BLaER1 (cell line): ENCODE measurements around the gene MFSD6L.

Experiments
- H3K27ac ChIP-seq: shearing (Covaris generic); formaldehyde crosslinking; 2 replicates; pipeline ENCODE4 v1.8.1; 2022
- H3K27me3 ChIP-seq: shearing (Covaris generic); formaldehyde crosslinking; 2 replicates; pipeline ENCODE4 v1.8.1; 2022
- H3K36me3 ChIP-seq: shearing (Covaris generic); formaldehyde crosslinking; 2 replicates; pipeline ENCODE4 v1.8.1; 2022
- H3K4me1 ChIP-seq: shearing (Covaris generic); formaldehyde crosslinking; 2 replicates; pipeline ENCODE4 v1.8.1; 2022
- H3K4me2 ChIP-seq: shearing (Covaris generic); formaldehyde crosslinking; 2 replicates; pipeline ENCODE4 v1.8.1; 2022
- H3K4me3 ChIP-seq: shearing (Covaris generic); formaldehyde crosslinking; 2 replicates; pipeline ENCODE4 v1.8.1; 2022
- H3K9ac ChIP-seq: shearing (Covaris generic); formaldehyde crosslinking; 2 replicates; pipeline ENCODE4 v1.8.1; 2022
- H3K9me3 ChIP-seq: shearing (Covaris generic); formaldehyde crosslinking; 2 replicates; pipeline ENCODE4 v1.8.1; 2022
- H4K20me1 ChIP-seq: shearing (Covaris generic); formaldehyde crosslinking; 2 replicates; pipeline ENCODE4 v1.8.1; 2022
- Cebpa-rat ChIP-seq: shearing (Covaris generic); IDR thresholded peaks from 2 replicates; pipeline ENCODE4 v1.8.1; 2022

Gene MFSD6L

DNA sequence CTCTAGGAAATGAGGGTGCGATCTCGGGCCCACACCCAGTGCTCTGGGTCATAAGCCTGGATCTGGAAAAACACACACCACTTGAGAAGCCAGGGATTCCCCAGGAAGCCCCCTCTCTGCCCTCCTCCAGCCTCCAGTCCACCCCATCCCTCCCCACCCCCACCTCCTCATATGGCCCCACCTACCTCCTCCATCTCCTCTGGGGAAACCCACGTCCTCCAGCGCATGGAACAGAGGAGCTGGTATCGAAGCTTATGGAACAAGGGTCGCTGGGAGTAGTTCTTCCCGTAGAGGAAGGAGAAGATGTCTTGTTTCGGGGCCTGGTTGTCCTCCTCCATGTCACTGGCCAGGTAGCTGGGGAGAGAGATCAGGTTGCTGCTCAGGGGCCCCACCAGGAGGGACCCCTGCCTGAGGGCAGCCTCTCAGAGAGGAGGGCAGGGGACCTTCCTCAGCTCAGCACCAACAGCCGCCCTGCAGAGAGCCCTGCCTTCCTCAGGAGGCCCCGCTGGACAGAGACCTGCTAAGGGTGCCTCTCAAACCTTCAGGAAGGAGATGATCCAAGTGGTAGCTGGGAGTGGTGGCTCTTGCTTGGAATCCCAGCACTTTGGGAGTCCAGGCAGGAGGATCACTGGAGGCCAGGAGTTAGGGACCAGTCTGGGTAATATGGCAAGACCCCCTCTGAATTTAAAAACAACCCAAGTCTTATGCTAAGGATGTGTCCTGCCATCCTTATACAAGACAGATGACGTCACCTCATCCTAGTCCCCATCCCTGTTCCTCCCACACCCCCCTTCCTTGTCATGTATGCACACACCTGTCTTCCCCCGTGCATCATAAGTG, 45.8 kb downstream of the MFSD6L start:
- Histone ChIP-seq H3K4me1 (no peaks in the 10 kb centered on the region), H3K27ac (no peak overlapping the region), H4K20me1 (no peaks in the 10 kb centered on the region), H3K36me3 (no peaks in the 10 kb centered on the region), H3K27me3 (no peaks in the 10 kb centered on the region), H3K9me3 (0 out of 2 replicates have a peak, but pooled peaks cover under 1% of the 10 kb centered on the region), H3K4me2 (no peak overlapping the region), H3K9ac (no peak overlapping the region), H3K4me3 (no peak overlapping the region)
- TF ChIP-seq Cebpa-rat, result no peak

DNA sequence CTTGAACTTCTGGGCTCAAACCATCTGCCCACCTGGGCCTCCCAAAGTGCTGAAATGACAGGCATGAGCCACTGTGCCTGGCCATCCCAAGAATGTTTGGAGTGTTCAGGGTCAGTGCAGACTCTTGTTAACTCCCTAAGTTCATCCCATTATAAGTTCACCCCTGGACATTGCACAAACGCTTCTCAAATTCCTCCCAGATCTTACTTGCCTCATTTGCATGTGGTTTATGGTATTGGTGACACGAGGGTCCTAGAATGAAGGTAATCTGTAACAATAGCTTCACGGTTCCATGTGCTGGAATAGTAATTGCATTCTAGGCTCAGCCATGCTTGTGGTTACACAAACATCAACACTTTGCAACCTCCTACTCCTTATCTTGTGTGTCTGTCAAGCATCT, 49.5 kb downstream of the MFSD6L start:
- Histone ChIP-seq H4K20me1 (no peaks in the 10 kb centered on the region), H3K36me3 (no peaks in the 10 kb centered on the region), H3K9ac (no peak overlapping the region), H3K27ac (no peak overlapping the region), H3K4me3 (no peak overlapping the region), H3K4me1 (peaks cover 10% of the 10 kb centered on the region), H3K27me3 (0 out of 2 replicates have a peak, but pooled peaks cover 3% of the 10 kb centered on the region), H3K9me3 (peaks cover 10% of the 10 kb centered on the region; the same call in 1 of the 2 replicates), H3K4me2 (no peak overlapping the region)
- TF ChIP-seq Cebpa-rat, result no peak

DNA sequence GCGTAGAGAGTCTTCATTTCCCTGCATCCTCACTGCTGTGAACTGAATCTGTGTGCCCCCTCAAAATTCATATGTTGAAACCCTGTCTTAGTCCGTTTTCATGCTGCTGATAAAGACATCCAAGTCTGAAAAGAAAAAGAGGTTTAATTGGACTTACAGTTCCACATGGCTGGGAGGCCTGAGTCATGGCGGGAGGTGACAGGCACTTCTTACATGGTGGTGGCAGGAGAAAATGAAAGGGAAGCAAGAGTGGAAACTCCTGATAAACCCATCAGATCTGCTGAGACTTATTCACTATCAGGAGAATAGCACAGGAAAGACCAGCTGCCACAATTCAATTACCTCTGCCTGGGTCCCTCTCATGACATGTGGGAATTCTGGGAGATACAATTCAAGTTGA, 51.4 kb downstream of the MFSD6L start:
- no peaks in the 10 kb centered on the region for H4K20me1 ChIP-seq
- H3K4me3 ChIP-seq, result no peak overlapping the region
- no peak overlapping the region for H3K9ac ChIP-seq
- H3K27ac ChIP-seq, result no peak overlapping the region
- 0 out of 2 replicates have a peak, but pooled peaks cover 3% of the 10 kb centered on the region for H3K27me3 ChIP-seq
- H3K9me3 ChIP-seq, result peaks cover 10% of the 10 kb centered on the region; the same call in 1 of the 2 replicates
- no peak for TF ChIP-seq Cebpa-rat
- H3K4me2 ChIP-seq, result no peak overlapping the region
- peaks cover 16% of the 10 kb centered on the region for H3K4me1 ChIP-seq
- H3K36me3 ChIP-seq, result no peaks in the 10 kb centered on the region
